Central memory CD8-positive, alpha-beta T cell (primary cell): ENCODE data around the gene SYT12.
A peak's percentile ranks its signal among the peaks of the same experiment; 100 is the strongest.

Experiments
- ATAC-seq: fragments of 150-1000 bp; cut with Tn5 transposase; replicated peaks from 2 replicates; pipeline ENCODE4 v1.10.0; 2022; ENCODE audit warnings: mild to moderate bottlenecking, moderate FRiP score, moderate number of reproducible peaks; ENCODE audit not compliant: poor library complexity, severe bottlenecking; ENCODE audit errors: extremely low read depth
- DNase-seq, 2 donors: peaks; one replicate each; pipeline ENCODE4 v3.0.0; 2021; ENCODE audit warnings: low spot score in 2 of 2
- H3K27ac Mint-ChIP-seq: one replicate; pipeline ENCODE4 v1.8.0; 2022; ENCODE audit warnings: low read depth, mild to moderate bottlenecking, moderate library complexity, mixed read lengths
- H3K27me3 Mint-ChIP-seq: one replicate; pipeline ENCODE4 v1.8.0; 2022; ENCODE audit warnings: mixed read lengths
- H3K36me3 Mint-ChIP-seq: one replicate; pipeline ENCODE4 v1.8.0; 2022; ENCODE audit warnings: mild to moderate bottlenecking, moderate library complexity, mixed read lengths; ENCODE audit not compliant: insufficient read depth
- H3K4me1 Mint-ChIP-seq: one replicate; pipeline ENCODE4 v1.8.0; 2022; ENCODE audit warnings: mixed read lengths
- H3K4me3 Mint-ChIP-seq: one replicate; pipeline ENCODE4 v1.8.0; 2022; ENCODE audit warnings: mild to moderate bottlenecking, moderate library complexity, mixed read lengths
- H3K9me3 Mint-ChIP-seq: one replicate; pipeline ENCODE4 v1.8.0; 2022; ENCODE audit warnings: mixed read lengths

SYT12 gene

DNA sequence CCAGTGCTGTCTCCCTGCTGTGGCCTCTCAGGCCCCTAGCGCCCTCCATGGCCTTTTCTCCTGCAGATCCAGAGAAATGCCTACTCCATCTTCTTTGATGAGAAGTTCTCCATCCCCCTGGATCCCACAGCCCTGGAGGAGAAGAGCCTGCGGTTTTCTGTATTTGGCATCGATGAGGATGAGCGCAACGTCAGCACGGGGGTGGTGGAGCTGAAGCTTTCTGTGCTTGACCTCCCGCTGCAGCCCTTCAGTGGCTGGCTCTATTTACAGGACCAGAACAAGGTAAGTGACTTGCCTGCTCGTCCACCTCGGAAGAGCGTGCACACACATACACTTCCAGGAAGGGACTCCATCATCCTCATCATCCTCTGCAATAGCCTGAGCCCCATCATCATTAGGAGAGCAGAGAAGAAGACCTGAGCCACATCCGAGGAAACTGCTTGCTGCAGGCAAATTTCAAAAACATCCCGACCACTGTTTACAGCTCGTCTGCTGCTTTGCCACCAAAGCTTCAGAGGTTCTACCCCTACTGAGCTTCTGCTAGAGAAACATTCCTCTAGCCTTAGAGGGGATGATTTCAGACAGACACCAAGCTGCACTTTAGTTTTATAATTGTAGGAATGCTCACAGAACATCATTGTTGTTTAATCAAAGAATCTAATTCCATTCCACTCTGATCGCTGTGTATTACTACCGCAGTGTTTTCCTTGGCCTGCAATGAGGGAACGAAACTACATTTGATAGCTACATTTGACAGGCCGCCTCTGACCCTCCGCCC lies 20.8 kb downstream of the SYT12 start:
- Mint-ChIP-seq H3K4me1 (no peaks in the 10 kb centered on the region), H3K4me3 (no peak overlapping the region), H3K9me3 (no peaks in the 10 kb centered on the region), H3K36me3 (peaks cover 2% of the 10 kb centered on the region), H3K27me3 (peaks cover 37% of the 10 kb centered on the region), H3K27ac (no peak overlapping the region)
- DNase-seq (no peak), ATAC-seq (no peak)

DNA sequence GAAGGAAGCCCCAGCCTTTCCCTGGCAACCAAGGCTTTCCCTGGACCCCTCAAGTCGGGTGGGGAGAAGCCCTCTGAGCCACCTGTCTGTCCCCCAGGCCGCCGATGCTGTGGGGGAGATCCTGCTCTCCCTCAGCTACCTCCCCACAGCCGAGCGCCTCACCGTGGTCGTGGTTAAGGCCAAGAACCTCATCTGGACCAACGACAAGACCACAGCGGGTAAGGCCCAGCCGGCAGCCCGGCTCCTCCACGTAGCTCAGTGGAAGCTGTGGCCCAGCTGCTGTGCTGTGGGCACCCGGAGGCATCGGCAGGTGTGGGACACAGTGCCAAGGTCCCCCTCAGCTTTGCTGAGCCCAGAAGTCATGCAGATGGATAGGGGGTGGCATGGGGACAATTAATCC lies 21.6 kb downstream of the SYT12 start:
- H3K27me3 Mint-ChIP-seq, result peaks cover 37% of the 10 kb centered on the region
- no peaks in the 10 kb centered on the region for H3K4me1 Mint-ChIP-seq
- no peak for ATAC-seq
- H3K9me3 Mint-ChIP-seq, result no peaks in the 10 kb centered on the region
- H3K27ac Mint-ChIP-seq, result no peak overlapping the region
- H3K36me3 Mint-ChIP-seq, result peaks cover 2% of the 10 kb centered on the region
- no peak overlapping the region for H3K4me3 Mint-ChIP-seq
- DNase-seq, result no peak

DNA sequence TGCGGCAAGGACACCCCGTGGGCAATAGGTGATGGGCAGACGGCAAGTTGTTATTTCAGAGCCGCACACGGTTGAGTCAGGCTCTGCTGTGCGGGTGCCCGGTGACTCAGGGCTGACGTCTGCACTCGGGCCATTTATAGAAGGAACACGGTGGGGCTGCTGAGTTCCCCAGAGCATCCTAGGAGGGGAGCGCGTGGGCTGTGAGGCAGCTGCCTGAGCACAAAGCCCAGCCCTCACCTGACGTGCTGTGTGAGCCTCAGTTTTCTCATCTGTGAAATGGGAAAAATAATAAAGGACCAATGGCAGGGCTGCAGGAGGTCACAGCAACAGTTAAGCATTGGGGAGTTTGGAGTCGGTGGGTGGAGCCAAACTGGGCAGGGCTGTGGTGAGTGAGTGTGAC lies 22.4 kb downstream of the SYT12 start:
- ATAC-seq, result no peak
- H3K27ac Mint-ChIP-seq, result no peak overlapping the region
- DNase-seq, result no peak
- H3K27me3 Mint-ChIP-seq, result peaks cover 37% of the 10 kb centered on the region
- H3K4me1 Mint-ChIP-seq, result no peaks in the 10 kb centered on the region
- peaks cover 2% of the 10 kb centered on the region for H3K36me3 Mint-ChIP-seq
- H3K9me3 Mint-ChIP-seq, result no peaks in the 10 kb centered on the region
- H3K4me3 Mint-ChIP-seq, result no peak overlapping the region

DNA sequence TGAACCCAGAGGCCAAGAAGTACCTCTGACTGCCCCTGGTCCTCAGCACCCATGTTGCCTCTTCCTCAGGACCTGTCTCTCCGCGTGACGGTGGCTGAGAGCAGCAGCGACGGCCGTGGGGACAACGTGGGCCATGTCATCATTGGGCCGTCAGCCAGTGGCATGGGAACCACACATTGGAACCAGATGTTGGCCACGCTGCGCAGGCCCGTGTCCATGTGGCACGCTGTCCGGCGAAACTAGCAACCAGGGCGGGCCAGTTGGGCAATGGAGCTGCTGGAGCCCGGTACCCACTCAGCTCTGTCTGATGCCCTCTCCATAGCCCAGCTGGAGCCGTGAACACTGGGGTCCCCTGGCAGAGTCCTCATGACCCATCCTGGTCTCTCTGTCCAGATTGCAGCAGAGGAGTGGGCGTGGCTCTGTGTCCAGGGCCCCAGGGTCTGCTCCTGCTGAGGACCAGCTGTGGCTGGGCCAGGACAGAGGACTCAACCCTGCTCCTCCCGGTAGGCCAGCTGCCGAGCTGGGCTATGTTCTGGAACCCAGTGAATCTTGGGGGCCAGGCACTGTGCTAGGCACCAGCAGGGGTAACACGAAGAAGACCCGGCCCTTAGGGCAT lies 25.7 kb downstream of the SYT12 start:
- Mint-ChIP-seq H3K36me3 (peaks cover 5% of the 10 kb centered on the region), H3K4me1 (no peaks in the 10 kb centered on the region), H3K4me3 (no peak overlapping the region), H3K9me3 (no peaks in the 10 kb centered on the region), H3K27me3 (peaks cover 13% of the 10 kb centered on the region), H3K27ac (no peak overlapping the region)
- no peak for DNase-seq
- no peak for ATAC-seq

DNA sequence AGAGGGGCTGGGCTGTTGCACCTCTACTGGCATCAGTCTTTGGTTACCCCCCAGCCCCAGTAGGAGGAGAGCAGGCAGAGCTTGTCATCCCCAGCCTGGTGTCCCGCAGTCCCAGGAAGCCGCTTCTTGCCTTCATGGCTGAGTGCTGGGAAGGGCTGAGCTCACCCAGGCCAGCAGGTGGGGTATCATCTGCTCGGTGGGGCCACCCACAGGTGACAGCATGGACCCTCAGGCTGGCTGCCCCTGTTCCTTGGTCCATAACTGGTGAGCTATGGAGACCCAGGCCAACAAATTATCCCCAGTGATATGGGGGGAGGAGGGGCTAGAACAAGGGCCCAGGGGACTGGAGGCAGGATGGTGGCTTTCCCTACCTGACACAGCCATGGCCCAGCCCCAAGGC lies 27.2 kb downstream of the SYT12 start:
- H3K27me3 Mint-ChIP-seq, result peaks cover 8% of the 10 kb centered on the region
- no peak overlapping the region for H3K4me3 Mint-ChIP-seq
- H3K27ac Mint-ChIP-seq, result no peak overlapping the region
- no peak for DNase-seq
- ATAC-seq, result no peak
- H3K9me3 Mint-ChIP-seq, result no peaks in the 10 kb centered on the region
- H3K4me1 Mint-ChIP-seq, result no peaks in the 10 kb centered on the region
- peaks cover 4% of the 10 kb centered on the region for H3K36me3 Mint-ChIP-seq

DNA sequence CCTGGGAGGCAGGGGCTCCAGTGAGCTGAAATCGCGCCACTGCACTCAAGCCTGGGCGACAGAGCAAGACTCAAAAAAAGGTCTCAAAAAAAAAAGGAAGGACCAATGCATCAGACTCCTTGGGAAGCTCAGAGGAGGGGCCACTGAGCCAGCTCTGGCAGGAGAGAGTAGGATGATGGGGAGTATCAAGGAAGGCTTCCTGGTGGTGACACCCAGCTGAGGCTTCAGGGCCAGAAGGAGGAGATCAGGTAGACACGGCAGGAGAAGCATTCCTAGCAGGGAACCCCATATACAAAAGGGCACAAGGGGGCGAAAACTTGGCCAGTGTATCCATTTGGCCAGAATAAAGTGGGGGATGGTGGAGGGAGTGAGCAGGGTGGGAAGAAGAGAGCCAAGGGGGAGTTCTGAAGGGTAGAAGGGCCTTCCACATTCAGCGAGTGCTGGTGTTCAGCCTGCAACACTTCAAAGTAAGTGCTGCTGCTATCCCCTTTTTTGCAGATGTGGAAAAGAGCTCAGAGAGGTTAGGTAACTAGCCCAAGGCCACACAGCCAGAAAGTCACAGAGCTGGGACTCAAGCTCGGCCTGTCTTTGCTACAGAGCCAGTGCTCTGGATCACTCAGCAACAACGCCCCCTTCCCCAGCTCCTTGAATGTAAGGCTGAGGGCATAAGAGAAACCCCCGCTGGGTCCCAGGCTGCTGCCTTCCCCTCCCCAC lies 28.4 kb downstream of the SYT12 start:
- Mint-ChIP-seq H3K27ac (peak overlapping the region; percentile 30), H3K4me3 (no peak overlapping the region), H3K9me3 (no peaks in the 10 kb centered on the region), H3K36me3 (peaks cover 6% of the 10 kb centered on the region), H3K27me3 (no peaks in the 10 kb centered on the region), H3K4me1 (peaks cover 6% of the 10 kb centered on the region)
- DNase-seq (no peak), ATAC-seq (no peak)

DNA sequence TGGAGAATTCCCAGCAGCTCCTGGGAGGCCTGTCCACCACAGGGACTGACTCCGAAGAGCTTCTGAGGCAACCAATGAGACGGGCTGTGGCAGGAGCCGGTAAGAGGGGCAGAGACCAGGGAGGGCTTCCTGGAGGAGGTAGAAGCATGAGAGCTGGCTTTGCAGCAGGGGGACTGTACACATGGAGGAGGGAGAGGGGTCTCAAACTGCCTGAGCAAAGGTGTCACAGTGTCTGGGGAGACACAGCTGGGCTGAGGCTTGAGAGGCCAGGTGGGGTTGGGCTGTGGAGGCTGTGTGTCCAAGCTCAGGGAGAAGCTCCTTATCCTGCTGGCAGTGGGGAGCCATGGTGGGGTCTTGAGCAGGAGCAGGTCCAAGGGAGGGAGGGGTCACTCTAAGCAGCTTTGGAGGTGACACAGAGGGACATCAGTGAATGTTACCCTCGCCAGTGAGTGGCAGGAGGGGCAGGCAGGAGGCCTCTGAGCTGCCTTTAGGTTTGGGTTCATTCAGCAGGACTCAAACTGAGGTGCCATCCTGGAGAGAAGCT lies 29.1 kb downstream of the SYT12 start:
- no peak overlapping the region for H3K27ac Mint-ChIP-seq
- H3K9me3 Mint-ChIP-seq, result no peaks in the 10 kb centered on the region
- H3K36me3 Mint-ChIP-seq, result peaks cover 6% of the 10 kb centered on the region
- no peak for DNase-seq
- no peak for ATAC-seq
- no peak overlapping the region for H3K4me3 Mint-ChIP-seq
- H3K27me3 Mint-ChIP-seq, result no peaks in the 10 kb centered on the region
- H3K4me1 Mint-ChIP-seq, result peaks cover 8% of the 10 kb centered on the region

DNA sequence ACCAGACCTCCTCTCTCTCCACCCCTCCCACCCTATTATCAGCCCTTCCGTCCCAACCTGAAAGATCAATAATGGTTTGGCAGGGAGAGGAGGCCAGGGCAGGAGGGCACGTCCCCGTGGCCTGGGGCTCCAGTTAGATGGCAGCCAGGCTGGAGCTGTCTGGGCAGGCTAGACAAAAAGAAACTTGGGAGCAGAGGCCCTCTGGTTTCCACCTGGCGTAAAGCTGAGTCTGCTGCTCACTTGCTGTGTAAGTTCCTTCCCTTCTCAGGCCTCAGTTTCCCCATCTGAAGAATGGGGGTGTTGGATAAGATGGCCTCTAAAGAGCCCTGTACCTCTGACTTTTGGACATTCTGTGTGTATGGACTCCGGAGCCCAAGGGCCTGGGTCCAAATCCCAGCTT lies 30.0 kb downstream of the SYT12 start:
- H3K4me3 Mint-ChIP-seq, result no peak overlapping the region
- ATAC-seq (no peak), DNase-seq (no peak)
- H3K36me3 Mint-ChIP-seq, result peaks cover 6% of the 10 kb centered on the region
- H3K4me1 Mint-ChIP-seq, result peaks cover 8% of the 10 kb centered on the region
- H3K9me3 Mint-ChIP-seq, result no peaks in the 10 kb centered on the region
- no peaks in the 10 kb centered on the region for H3K27me3 Mint-ChIP-seq
- no peak overlapping the region for H3K27ac Mint-ChIP-seq

DNA sequence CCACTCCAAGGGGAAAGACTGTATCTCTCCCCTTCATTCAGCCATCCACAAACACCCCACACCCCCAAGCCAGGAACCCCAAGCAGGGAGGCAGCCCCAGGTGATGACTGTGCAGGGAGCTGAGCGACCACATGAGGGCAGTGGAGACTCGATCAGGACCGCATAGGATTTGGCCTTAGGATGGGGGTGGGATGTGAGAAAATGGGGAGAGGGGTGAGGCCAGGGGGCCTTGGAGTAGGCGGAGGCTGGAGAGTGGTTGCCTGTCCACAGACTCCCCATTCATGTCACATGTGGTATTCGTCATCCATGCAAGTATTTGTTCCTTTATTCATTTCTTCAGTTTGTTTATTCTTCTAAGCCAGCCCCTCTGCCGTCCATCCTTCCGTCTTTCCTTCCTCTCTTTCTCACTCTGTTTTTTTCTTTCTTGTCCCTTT lies 31.0 kb downstream of the SYT12 start:
- Mint-ChIP-seq H3K4me1 (peaks cover 8% of the 10 kb centered on the region), H3K4me3 (no peak overlapping the region), H3K27ac (no peak overlapping the region), H3K36me3 (peaks cover 6% of the 10 kb centered on the region), H3K27me3 (no peaks in the 10 kb centered on the region), H3K9me3 (no peaks in the 10 kb centered on the region)
- ATAC-seq, result no peak
- no peak for DNase-seq

DNA sequence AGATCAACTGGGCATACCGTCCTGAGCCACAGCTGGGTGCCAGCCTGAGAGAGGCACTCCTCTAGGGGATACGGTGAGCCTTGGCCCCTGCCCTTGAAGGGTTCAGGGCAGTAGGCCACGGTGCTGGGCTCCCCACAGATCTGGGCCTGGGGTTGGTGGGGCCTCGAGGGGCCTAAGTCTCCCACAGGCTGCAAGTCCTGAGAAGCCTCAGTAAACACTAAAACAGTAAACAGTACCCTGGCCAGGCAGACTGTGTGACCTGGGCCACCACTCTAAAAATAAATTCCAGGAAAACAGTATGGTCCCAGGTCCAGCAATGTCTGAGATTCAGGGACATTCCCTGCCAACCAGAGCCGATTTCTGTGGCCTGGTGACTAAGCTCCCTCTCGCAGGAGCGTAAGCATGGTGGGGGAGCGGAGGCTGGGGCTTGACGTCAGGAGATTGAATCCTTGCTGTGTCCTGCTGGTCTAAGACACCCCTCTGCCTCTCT lies 31.5 kb downstream of the SYT12 start:
- ATAC-seq (no peak), DNase-seq (no peak)
- Mint-ChIP-seq H3K4me1 (peaks cover 8% of the 10 kb centered on the region), H3K27me3 (no peaks in the 10 kb centered on the region), H3K27ac (no peak overlapping the region), H3K36me3 (peaks cover 6% of the 10 kb centered on the region), H3K9me3 (no peaks in the 10 kb centered on the region), H3K4me3 (no peak overlapping the region)

DNA sequence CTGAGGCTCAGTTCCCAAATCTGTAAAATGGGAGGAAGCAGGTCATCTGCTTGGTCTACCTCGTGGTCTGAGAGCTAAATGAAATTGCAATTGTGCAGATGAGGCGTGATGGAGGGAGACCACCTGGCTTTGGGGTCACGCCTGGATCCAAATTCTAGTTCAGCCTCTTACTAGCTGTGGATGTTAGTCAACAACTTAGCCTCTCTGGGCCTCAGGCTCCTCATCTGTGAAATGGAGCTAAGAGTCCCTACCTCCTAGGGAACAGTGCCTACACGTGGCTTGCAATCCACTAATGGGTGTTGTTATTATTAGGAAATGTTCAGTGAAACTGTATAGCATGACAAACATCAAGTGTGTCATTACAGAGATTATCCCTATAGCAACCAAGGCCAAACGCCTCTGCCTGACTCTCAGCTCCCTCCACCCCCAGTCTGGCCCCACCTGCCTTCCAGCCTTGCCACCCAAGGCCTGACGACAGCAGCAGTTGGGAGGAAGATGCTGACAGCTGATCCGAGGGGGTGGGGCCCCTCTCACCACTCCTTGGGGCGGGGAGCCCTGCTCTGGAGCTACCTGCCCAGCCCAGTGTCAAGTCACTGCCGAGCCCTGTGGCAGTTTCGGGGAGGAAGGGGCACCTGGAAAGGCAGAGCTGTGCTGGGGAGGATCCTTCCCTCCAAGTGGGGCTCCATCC lies 32.0 kb downstream of the SYT12 start:
- H3K27ac Mint-ChIP-seq, result no peak overlapping the region
- no peaks in the 10 kb centered on the region for H3K27me3 Mint-ChIP-seq
- peaks cover 8% of the 10 kb centered on the region for H3K4me1 Mint-ChIP-seq
- ATAC-seq, result no peak
- no peak overlapping the region for H3K4me3 Mint-ChIP-seq
- H3K9me3 Mint-ChIP-seq, result no peaks in the 10 kb centered on the region
- DNase-seq, result no peak
- peaks cover 6% of the 10 kb centered on the region for H3K36me3 Mint-ChIP-seq

DNA sequence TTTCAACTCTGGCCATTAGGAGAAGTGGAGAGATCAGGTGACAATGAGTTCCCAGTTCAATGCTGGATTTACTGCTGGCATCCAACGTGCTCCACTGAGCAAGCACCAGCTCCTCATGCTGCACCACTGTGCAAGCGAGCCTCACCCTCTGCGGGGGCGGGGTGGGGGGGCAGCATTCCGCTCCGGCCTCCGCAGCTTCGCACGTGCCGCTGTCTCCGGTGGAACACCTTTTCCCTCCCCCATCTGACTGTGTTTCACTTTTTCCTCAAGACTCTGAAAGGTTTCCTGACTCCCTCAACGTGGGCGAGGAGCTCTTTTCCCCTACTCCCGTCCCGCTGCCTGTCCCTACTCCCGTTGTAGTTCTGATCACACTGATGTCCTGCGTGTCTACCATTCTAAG lies 32.9 kb downstream of the SYT12 start:
- Mint-ChIP-seq H3K4me1 (peaks cover 8% of the 10 kb centered on the region), H3K27me3 (no peaks in the 10 kb centered on the region), H3K4me3 (no peak overlapping the region), H3K36me3 (peaks cover 6% of the 10 kb centered on the region), H3K9me3 (no peaks in the 10 kb centered on the region), H3K27ac (no peak overlapping the region)
- DNase-seq (no peak), ATAC-seq (no peak)
